Upper lobe of right lung (tissue), 1 donor: ENCODE measurements around the gene LSM4. TPM values are rescaled to one million over a fixed set of nuclear protein-coding genes. Genes with fewer than 3 reads are reported as not detected.
"Not testable (repeated sequence)": the region's sequence is repeated elsewhere in the genome, so short reads cannot be mapped to it uniquely, and the experiment has no call there.

Experiments
- ATAC-seq: fragments of 200-7000 bp; cut with Tn5 transposase; one replicate; pipeline ENCODE4 v1.9.1; 2020; ENCODE audit warnings: mild to moderate bottlenecking, moderate library complexity
- DNase-seq: peaks from one replicate; pipeline ENCODE4 v3.0.0-alpha.2; 2020
- H3K27ac ChIP-seq: fragments of 200-600 bp; one replicate; pipeline ENCODE4 v1.8.0; 2022
- H3K27me3 ChIP-seq: fragments of 200-600 bp; one replicate; pipeline ENCODE4 v1.8.0; 2022; ENCODE audit warnings: mild to moderate bottlenecking
- H3K36me3 ChIP-seq: fragments of 200-600 bp; one replicate; pipeline ENCODE4 v1.8.0; 2022
- H3K4me1 ChIP-seq: fragments of 200-600 bp; one replicate; pipeline ENCODE4 v1.8.0; 2022
- H3K4me3 ChIP-seq: fragments of 200-600 bp; one replicate; pipeline ENCODE4 v1.8.0; 2022; ENCODE audit warnings: mild to moderate bottlenecking
- H3K9me3 ChIP-seq: fragments of 200-600 bp; one replicate; pipeline ENCODE4 v1.8.0; 2022
- intact Hi-C: fragments of 100-400 bp; cut with DNase I; formaldehyde crosslinking; loops from one replicate; pipeline ENCODE4 v1.11.0; 2022
- total RNA-seq: library from RNA; stranded (reverse); fragmentation: NEBNext Ultra II Directional; extraction: Animal tissue kit (Norgen Biotek cat#: 25700); gene quantifications from one replicate; pipeline ENCODE4 v1.2.1, GENCODE V29; 2021
- TF ChIP-seq, protein P1 (sequence below): fragments of 200-600 bp; IDR thresholded peaks from one replicate; pipeline ENCODE4 v1.8.0; 2022; ENCODE audit warnings: antibody characterized with exemption
- donor health status: DM: no; HTN: yes; CAD: no; lungs with severe emphysema.

The LSM4 gene
- total RNA-seq, 1 donor from 2014 or later, result 76.9 TPM

DNA sequence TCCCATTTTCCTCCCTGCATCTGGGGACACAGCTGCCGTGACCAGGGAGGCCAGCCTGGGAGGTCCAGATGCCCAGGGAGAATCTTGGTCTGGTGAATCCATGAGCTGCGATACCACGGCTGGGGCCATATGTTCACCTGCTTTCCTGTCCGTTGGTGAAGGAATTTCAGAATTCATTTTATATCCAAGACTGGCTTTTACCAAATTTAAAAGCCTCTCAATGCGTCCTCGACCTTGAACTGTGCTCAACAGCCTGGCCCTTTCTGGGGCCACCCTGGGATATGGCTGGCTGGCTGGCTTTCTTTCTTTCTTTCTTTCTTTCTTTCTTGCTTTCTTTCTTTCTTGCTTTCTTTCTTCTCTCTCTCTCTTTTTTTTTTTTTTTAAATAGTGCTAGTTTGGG is 40.9 kb upstream of the LSM4 start:
- H3K9me3 ChIP-seq, result no peaks in the 10 kb centered on the region
- peaks cover 29% of the 10 kb centered on the region for H3K4me1 ChIP-seq
- H3K36me3 ChIP-seq, result peaks cover 33% of the 10 kb centered on the region
- intact Hi-C loops, result no loop called here
- DNase-seq (no peak), ATAC-seq (no peak)
- H3K4me3 ChIP-seq, result no peak overlapping the region
- H3K27ac ChIP-seq, result peak overlapping the region; percentile 91
- H3K27me3 ChIP-seq, result no peaks in the 10 kb centered on the region
- TF ChIP-seq, protein P1, sequence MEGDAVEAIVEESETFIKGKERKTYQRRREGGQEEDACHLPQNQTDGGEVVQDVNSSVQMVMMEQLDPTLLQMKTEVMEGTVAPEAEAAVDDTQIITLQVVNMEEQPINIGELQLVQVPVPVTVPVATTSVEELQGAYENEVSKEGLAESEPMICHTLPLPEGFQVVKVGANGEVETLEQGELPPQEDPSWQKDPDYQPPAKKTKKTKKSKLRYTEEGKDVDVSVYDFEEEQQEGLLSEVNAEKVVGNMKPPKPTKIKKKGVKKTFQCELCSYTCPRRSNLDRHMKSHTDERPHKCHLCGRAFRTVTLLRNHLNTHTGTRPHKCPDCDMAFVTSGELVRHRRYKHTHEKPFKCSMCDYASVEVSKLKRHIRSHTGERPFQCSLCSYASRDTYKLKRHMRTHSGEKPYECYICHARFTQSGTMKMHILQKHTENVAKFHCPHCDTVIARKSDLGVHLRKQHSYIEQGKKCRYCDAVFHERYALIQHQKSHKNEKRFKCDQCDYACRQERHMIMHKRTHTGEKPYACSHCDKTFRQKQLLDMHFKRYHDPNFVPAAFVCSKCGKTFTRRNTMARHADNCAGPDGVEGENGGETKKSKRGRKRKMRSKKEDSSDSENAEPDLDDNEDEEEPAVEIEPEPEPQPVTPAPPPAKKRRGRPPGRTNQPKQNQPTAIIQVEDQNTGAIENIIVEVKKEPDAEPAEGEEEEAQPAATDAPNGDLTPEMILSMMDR, result no peak

DNA sequence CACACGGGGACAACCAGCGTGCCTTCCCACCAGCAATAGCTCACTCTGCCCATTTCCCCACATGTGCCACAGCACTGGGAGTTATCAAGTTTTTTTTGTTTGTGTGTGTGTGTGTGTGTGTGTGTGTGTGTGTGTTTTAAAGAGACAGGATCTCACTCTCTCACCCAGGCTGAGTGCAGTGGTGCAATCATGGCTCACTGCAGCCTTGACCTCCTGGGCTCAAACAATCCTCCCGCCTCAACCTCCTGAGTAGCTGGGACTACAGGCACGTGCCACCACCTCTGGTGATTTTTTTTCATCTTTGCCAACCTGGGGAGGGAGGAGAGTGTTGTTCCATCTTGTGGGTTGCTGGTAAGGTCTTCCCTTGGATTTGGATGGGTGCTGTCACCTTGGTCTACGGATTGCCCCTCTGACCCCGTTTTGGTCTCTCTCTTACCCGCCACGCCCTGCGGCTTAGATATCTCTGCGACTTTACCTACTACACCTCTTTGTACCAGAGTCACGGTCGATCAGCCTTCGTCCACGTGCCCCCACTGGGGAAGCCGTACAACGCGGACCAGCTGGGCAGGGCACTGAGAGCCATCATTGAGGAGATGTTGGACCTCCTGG is 40.2 kb upstream of the LSM4 start:
- intact Hi-C loops, result no loop called here
- ATAC-seq (no peak), DNase-seq (no peak)
- Histone ChIP-seq H3K36me3 (peaks cover 40% of the 10 kb centered on the region), H3K27me3 (no peaks in the 10 kb centered on the region), H3K27ac (peak overlapping the region; percentile 91), H3K9me3 (no peaks in the 10 kb centered on the region), H3K4me3 (no peak overlapping the region), H3K4me1 (peaks cover 29% of the 10 kb centered on the region)
- TF ChIP-seq, protein P1, result no peak

DNA sequence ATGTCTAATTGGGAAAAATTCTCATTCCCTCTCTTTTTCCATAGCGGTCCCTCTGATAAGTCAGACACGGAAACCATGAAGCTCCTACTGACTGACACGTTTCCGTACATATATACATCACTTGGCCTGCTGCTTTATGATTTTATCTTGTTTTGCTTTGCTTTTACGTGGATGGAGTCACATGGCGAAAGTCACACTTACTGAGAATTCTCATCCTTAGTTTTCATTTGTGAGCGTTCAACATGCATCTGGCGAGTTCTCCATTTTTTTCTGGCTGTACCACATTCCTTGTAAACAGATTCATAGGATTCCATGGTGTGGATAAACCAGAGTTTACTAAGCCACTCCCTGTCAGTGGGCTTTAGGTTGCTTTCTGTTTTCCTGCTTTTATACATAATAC is 38.8 kb upstream of the LSM4 start:
- H3K9me3 ChIP-seq, result no peaks in the 10 kb centered on the region
- peaks cover 29% of the 10 kb centered on the region for H3K4me1 ChIP-seq
- DNase-seq, result no peak
- intact Hi-C loops, result no loop called here
- no peak overlapping the region for H3K27ac ChIP-seq
- TF ChIP-seq, protein P1, result no peak
- no peak overlapping the region for H3K4me3 ChIP-seq
- H3K36me3 ChIP-seq, result peaks cover 54% of the 10 kb centered on the region
- no peaks in the 10 kb centered on the region for H3K27me3 ChIP-seq
- no peak for ATAC-seq

DNA sequence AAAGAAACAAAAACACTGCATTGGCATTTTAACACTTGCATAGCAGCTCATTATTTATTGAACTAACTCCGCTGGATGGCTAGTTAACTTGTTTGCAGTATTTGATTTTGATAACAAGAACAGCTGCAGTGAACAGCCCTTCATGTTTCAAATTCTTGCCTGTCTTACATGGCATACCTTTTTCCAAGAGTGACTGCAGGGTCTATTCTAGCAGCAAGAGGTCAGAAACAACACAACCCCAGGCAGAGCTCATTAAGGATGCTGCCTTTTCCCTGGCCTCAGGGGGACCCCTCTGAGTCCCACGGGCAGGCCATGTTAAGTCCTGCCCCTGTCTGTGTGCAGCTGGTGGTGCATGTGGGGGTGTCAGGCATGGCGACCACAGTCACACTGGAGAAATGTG is 34.2 kb upstream of the LSM4 start:
- Histone ChIP-seq H3K9me3 (no peaks in the 10 kb centered on the region), H3K4me1 (no peaks in the 10 kb centered on the region), H3K27me3 (no peaks in the 10 kb centered on the region), H3K36me3 (peaks cover 56% of the 10 kb centered on the region), H3K4me3 (no peak overlapping the region), H3K27ac (no peak overlapping the region)
- intact Hi-C loops, result no loop called here
- DNase-seq (no peak), ATAC-seq (no peak)
- TF ChIP-seq, protein P1, result no peak

DNA sequence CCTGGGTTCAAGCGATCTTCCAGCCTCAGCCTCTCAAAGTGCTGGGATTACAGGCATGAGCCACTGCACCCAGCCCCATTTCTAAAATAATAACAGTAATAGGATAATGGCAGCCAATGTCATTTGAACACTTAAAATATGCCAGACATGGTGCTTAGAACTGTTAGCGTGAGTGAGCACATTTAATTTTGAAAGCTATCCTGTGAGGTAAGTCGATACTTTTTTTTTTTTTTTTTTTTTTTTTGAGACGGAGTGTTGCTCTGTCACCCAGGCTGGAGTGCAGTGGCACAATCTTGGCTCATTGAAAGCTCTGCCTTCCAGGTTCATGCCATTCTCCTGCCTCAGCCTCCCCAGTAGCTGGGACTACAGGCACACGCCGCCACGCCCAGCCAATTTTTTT is 31.9 kb upstream of the LSM4 start:
- ATAC-seq, DNase-seq, H3K4me3 ChIP-seq, H3K4me1 ChIP-seq, H3K9me3 ChIP-seq, H3K27ac ChIP-seq, H3K27me3 ChIP-seq: not testable (repeated sequence)
- H3K36me3 ChIP-seq, result peaks cover 43% of the 10 kb centered on the region
- intact Hi-C loops, result loop anchor here (5.0 kb wide), 1 partner anchor 38 kb away; no protein-coding TSS in a partner anchor

DNA sequence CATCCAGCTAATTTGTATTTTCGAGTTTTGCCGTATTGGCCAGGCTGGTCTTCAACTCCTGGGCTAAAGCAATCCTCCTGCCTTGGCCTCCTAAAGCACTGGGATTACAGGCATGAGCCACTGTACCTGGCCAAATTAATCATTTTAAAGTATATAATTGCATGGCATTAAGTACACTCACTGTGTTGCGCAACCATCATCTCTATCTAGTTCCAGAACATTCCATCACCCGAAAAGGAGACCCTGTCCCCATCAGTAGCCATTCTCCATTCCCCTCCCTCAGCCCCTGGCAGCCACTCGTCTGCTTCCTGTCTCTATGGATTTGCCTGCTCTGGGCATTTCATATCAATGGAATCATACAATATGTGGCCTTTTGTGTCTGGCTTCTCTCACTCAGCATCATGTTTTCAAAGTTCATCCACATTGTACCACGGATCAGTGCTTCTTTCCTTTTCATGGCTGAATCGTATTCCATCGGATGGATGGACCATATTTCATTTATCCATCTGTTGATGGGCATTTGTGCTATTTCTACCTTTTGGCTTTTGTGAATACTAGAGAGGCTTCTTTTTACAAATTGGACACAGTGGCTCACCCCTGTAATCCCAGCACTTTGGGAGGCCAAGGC is 30.6 kb upstream of the LSM4 start:
- H3K4me3 ChIP-seq, result no peak overlapping the region
- TF ChIP-seq, protein P1, result no peak
- ATAC-seq, result no peak
- H3K4me1 ChIP-seq, result peaks cover 3% of the 10 kb centered on the region
- no peak for DNase-seq
- intact Hi-C loops, result loop anchor here (5.0 kb wide), 1 partner anchor 39 kb away; no protein-coding TSS in a partner anchor
- H3K36me3 ChIP-seq, result peaks cover 30% of the 10 kb centered on the region
- H3K27me3 ChIP-seq, result no peaks in the 10 kb centered on the region
- no peak overlapping the region for H3K27ac ChIP-seq
- no peaks in the 10 kb centered on the region for H3K9me3 ChIP-seq
